ENCODE results near the gene CNBP. TPM values are rescaled to one million over a fixed set of nuclear protein-coding genes. Genes with fewer than 3 reads are reported as not detected.

CNBP gene
- total and polyA plus RNA-seq, 9 of the 15 experiments (the other 6 are each of a cell fraction or from before 2014, with no cell fraction given), result 284 to 717 (median 412) TPM

- H3K4me2 ChIP-seq (ENCODE audit: insufficient read depth, low read length), result peak overlapping the region; percentile 72
- 4% methylated on average over 5 of the region's 6 CpGs for WGBS (ENCODE audit: insufficient coverage, low coverage, missing lambda C conversion rate)
- ATAC-seq (peak; percentile 94), DNase-seq (ENCODE audit: extremely low read depth in 1 of 4, low spot score in 3 of 4) (peak in 2 of 4 experiments; percentile 52 to 67), FAIRE-seq (peak; percentile 93)
- no peaks in the 10 kb centered on the region for H4K20me1 ChIP-seq (replicated peaks; ENCODE audit: control insufficient read depth, insufficient read depth, low read length)
- in situ Hi-C loops (cut with MboI) (no loop called here), intact Hi-C loops (cut with micrococcal nuclease) (no loop called here)
- no TSS peak for BruUV-seq (replicated peaks)
- ChIA-PET CTCF (ENCODE audit: low intra/inter-chr PET ratio) (interaction anchor here (1.1 kb wide), 1 partner anchor 49 kb away, joined by 4 read pairs; no protein-coding TSS in a partner anchor), POLR2A (interaction anchor here (0.7 to 2.2 kb wide), 8 partner anchors 9 to 120 kb away, joined by 3 to 15 read pairs (median 5); partner anchors contain the start of genes CNBP and COPG1)
- H3K36me3 ChIP-seq (ENCODE audit: control insufficient read depth, insufficient read depth, low read length), result no peaks in the 10 kb centered on the region
- H3K79me2 ChIP-seq (ENCODE audit: control insufficient read depth, insufficient read depth, low read length), result no peaks in the 10 kb centered on the region
- peaks cover 3 to 9% of the 10 kb centered on the region in 2 experiments; a peak in 3 of 5 replicates for H3K4me1 ChIP-seq (replicated peaks in 1 of 2; ENCODE audit: control insufficient read depth in 2 of 2, insufficient read depth in 2 of 2, low read length in 2 of 2)
- peak overlapping the region; percentile 47; the same call in 2 of the 3 replicates for H3K27ac ChIP-seq (ENCODE audit: extremely low read depth, low read depth, low read length)
- H3K4me3 ChIP-seq, result no peak overlapping the region
- peak overlapping the region; percentile 82 for H2AFZ ChIP-seq (ENCODE audit: low read depth, low read length)
- H3K27me3 ChIP-seq (ENCODE audit: control insufficient read depth in 2 of 2, insufficient read depth in 2 of 2, low read length in 2 of 2), result no peaks in the 10 kb centered on the region
- H3K9me3 ChIP-seq (replicated peaks; ENCODE audit: control insufficient read depth, insufficient read depth, low read depth, low read length), result no peaks in the 10 kb centered on the region
- peak overlapping the region in 1 of 2 experiments; percentile 73; a peak in 2 of 4 replicates for H3K9ac ChIP-seq (ENCODE audit: insufficient read depth in 1 of 2, low read depth in 2 of 2, low read length in 2 of 2)
- no peaks in the 10 kb centered on the region for H3K9me1 ChIP-seq (ENCODE audit: control insufficient read depth, insufficient read depth, low read length)
- no peak for TF ChIP-seq POLR2A (conservative IDR thresholded peaks at IDR 0.05)
- no peak for TF ChIP-seq ZNF780A (CRISPR knock-in tag; IDR thresholded peaks at IDR 0.05)
- TF ChIP-seq ZBTB12 (CRISPR knock-in tag; IDR thresholded peaks at IDR 0.05), result no peak
- TF ChIP-seq KLF1 (tag; IDR thresholded peaks at IDR 0.05), result no peak
- TF ChIP-seq C11orf30 (IDR thresholded peaks at IDR 0.05; ENCODE audit: low read depth), result peak; percentile 95
- no peak for TF ChIP-seq TRIM28 (IDR thresholded peaks at IDR 0.05)
- TF ChIP-seq ZNF766 (CRISPR knock-in tag; conservative IDR thresholded peaks at IDR 0.05), result no peak
- no peak for TF ChIP-seq KAT7 (CRISPR knock-in tag; IDR thresholded peaks at IDR 0.05; ENCODE audit: borderline replicate concordance)
- TF ChIP-seq CREB5 (CRISPR knock-in tag; IDR thresholded peaks at IDR 0.05), result no peak
- TF ChIP-seq SOX6 (IDR thresholded peaks at IDR 0.05), result peak; percentile 25; the same call in 1 of the 2 replicates
- no peak for TF ChIP-seq SNIP1 (IDR thresholded peaks at IDR 0.05; ENCODE audit: low read depth)
- TF ChIP-seq PHF8 (IDR thresholded peaks at IDR 0.05; ENCODE audit: borderline replicate concordance, low read length), result no peak
- no peak for TF ChIP-seq BCOR (IDR thresholded peaks at IDR 0.05)
- no peak for TF ChIP-seq RHOXF2B (CRISPR knock-in tag; conservative IDR thresholded peaks at IDR 0.05)
- TF ChIP-seq FOXK1 (CRISPR knock-in tag; IDR thresholded peaks at IDR 0.05; ENCODE audit: borderline replicate concordance), result no peak
- no peak for TF ChIP-seq ZNF655 (CRISPR knock-in tag; IDR thresholded peaks at IDR 0.05)
- no peak; a peak in 1 of 4 replicates for TF ChIP-seq MNT (conservative IDR thresholded peaks at IDR 0.05)
- no peak for TF ChIP-seq ZNF511 (CRISPR knock-in tag; IDR thresholded peaks at IDR 0.05)
- TF ChIP-seq PHF21A (IDR thresholded peaks at IDR 0.05; ENCODE audit: borderline replicate concordance, low read depth), result no peak
Observed at GRCh38 chr3:129195731-129196256, 12.1 kb upstream of the CNBP start.

Data from K562 (cell line).